Skeletal muscle tissue (tissue), 4 donors: ENCODE measurements around the gene ALDH16A1. TPM values are rescaled to one million over a fixed set of nuclear protein-coding genes. Genes with fewer than 3 reads are reported as not detected.
A peak's percentile ranks its signal among the peaks of the same experiment; 100 is the strongest.

Experiments used
- H3K27ac ChIP-seq: one replicate; pipeline ENCODE4 v1.7.0; 2013; ENCODE audit warnings: mild to moderate bottlenecking, low read depth, low read length, inconsistent platforms
- H3K27me3 ChIP-seq, 3 donors: one replicate each; pipeline ENCODE4 v1.7.0; 2013; ENCODE audit warnings: low read length in 3 of 3; ENCODE audit not compliant: control insufficient read depth in 3 of 3, insufficient read depth in 3 of 3
- H3K36me3 ChIP-seq, 3 donors: one replicate each; pipeline ENCODE4 v1.7.0; 2013; ENCODE audit warnings: low read length in 3 of 3; ENCODE audit not compliant: control insufficient read depth in 3 of 3, insufficient read depth in 3 of 3
- H3K4me1 ChIP-seq, 3 donors: one replicate each; pipeline ENCODE4 v1.7.0; 2013; ENCODE audit warnings: low read length in 3 of 3, mild to moderate bottlenecking in 3 of 3; ENCODE audit not compliant: control insufficient read depth in 3 of 3, insufficient read depth in 3 of 3
- H3K4me3 ChIP-seq, 3 donors: one replicate each; pipeline ENCODE4 v1.7.0; 2013; ENCODE audit warnings: low read length in 3 of 3
- H3K9ac ChIP-seq, 3 donors: one replicate each; pipeline ENCODE4 v1.7.0; 2013; ENCODE audit warnings: low read length in 3 of 3, mild to moderate bottlenecking in 3 of 3, moderate library complexity in 2 of 3, low read depth in 1 of 3
- H3K9me3 ChIP-seq, 3 donors: one replicate each; pipeline ENCODE4 v1.7.0; 2013; ENCODE audit warnings: low read length in 3 of 3; ENCODE audit not compliant: control insufficient read depth in 3 of 3
- total RNA-seq: library from RNA; depleted of rRNA; stranded (reverse); fragments of >200 nt; gene quantifications from one replicate; pipeline ENCODE4 v1.2.3, GENCODE V29; 2014
- donor health status: Osteomylitis.

ALDH16A1 gene
- total RNA-seq, 1 donor from 2014 or later = 20.9 TPM

DNA sequence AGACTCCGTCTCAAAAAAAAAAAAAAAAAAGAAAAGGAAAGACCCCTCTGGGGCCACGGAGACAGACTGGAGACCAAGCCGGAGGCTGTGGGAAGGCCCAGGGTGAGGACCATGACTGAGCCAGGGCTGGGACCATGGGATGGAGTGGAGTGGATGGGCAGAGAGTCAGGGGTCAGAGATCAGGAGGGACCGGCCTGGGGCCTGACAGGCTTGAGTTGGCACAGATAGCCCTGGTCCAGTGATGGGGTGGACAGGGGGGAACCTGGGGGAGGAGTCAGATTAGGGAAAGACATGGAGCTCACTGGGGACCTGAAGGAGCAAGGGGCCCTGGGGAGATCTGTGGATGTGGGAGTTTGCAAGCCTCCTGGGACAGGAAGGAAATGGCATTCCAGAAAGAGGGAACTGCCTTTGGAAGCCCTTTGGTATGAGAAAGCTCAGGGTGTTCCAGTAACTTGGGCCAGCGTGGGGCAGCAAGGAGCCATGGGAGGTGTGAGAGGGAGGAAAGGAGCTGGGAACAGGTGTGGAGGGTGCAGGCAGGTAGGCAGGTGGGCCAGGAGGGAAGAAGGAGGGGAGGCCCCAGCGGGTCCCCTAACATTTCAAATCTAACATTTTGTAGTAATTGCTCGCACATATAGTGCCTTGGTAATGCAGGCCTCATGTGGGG is 28.1 kb downstream of the ALDH16A1 start:
- Histone ChIP-seq H3K36me3 (no peaks in the 10 kb centered on the region), H3K4me3 (no peak overlapping the region), H3K9me3 (no peaks in the 10 kb centered on the region), H3K27ac (no peak overlapping the region), H3K4me1 (no peaks in the 10 kb centered on the region), H3K27me3 (no peaks in the 10 kb centered on the region), H3K9ac (peak overlapping the region in 1 of 3 donors; percentile 33)

DNA sequence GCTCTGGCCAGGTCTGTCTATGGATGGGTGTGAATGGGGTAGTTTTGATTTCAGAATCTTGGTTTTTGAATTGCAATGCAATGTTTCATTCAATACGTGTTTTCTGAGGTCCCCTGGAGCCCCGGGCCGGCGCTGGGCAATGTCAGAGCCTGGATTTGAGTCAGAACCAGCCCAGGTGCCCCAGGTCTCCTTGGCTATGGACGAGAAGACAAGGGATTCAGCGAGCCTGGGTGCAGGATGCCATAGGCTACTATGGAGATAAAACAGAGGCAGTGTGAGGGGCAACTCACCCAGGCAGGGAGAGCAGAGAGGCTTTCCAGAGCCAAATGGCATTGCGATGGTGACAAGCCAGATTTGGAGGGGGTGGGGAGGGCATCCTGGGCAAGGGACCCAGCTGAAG is 33.2 kb downstream of the ALDH16A1 start:
- Histone ChIP-seq H3K36me3 (peaks cover 20 to 24% (median 21%) of the 10 kb centered on the region in 3 donors), H3K27ac (no peak overlapping the region)

DNA sequence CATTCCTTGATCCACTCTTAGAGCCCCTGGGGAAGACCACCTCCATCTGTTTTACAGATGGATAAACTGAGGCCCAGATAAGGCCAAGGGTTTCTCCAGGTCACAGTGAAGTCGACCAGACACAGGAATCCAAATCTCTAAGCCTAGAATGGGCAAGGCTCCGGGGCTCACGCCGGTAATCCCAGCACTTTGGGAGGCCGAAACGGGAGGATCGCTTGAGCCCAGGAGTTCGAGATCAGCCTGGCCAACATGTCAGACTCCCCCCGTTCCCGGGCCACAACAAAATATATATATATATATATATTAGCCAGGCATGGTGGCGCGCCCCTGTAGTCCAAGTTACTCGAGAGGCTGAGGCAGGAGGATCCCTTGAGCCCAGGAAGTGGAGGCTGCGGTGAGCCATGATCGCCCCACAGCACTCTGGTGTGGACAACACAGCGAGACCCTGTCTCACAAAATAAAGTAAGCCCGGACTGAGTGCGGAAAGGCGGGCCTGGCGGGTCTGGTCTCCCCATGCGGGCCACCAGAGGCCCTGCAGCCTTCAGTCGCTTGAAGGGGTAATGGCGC is 33.8 kb downstream of the ALDH16A1 start:
- Histone ChIP-seq H3K4me1 (peaks cover 23 to 32% (median 24%) of the 10 kb centered on the region in 3 donors), H3K9me3 (no peaks in the 10 kb centered on the region), H3K27ac (peak overlapping the region; percentile 67), H3K27me3 (no peaks in the 10 kb centered on the region), H3K4me3 (peak overlapping the region; percentile 38 to 67 (median 53)), H3K9ac (peak overlapping the region; percentile 12 to 63 (median 62)), H3K36me3 (peaks cover 25 to 29% (median 27%) of the 10 kb centered on the region in 3 donors)

More for the DNA sequence above, 33.2 kb downstream of the ALDH16A1 start:
- Histone ChIP-seq H3K4me1 (peaks cover 23 to 32% (median 24%) of the 10 kb centered on the region in 3 donors), H3K9me3 (no peaks in the 10 kb centered on the region), H3K27me3 (no peaks in the 10 kb centered on the region), H3K9ac (no peak overlapping the region), H3K4me3 (peak overlapping the region in 2 of 3 donors; percentile 13 to 38)

DNA sequence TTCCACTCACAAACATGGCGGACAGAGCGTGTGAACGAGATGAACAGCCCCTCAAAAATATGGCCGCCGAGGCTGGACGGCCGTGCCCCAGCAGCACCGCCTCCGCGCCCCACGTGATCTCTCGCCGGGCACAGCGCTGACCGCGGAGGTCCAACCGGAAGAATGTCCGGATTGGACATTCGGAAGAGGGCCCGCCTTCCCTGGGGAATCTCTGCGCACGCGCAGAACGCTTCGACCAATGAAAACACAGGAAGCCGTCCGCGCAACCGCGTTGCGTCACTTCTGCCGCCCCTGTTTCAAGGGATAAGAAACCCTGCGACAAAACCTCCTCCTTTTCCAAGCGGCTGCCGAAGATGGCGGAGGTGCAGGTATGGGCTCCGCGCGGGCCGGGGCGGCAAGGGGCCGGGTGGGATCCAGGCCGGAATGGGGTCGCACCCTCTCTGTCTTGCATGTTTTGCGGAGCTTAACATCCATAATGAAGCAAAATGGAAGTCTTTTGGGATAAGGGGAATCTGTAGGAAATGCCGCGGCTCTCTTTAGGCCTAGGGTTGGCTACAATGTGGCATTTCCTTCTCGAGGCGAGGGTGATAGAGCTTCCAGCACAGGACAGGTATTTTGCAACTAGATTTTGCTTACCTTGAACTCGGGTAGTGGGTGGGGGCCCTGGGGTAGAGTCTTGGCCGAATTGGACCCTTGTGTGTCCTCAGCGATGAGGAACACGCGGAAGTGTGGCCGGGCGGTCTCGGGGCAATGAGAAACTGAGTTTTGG is 34.4 kb downstream of the ALDH16A1 start, which contains the start of gene RPL13A:
Gene RPL13A (plus strand): TSS at position 332 of the 769 bp plus-strand sequence. CDS start 22 bp downstream, at position 354.
- Histone ChIP-seq H3K36me3 (peaks cover 31 to 36% (median 32%) of the 10 kb centered on the region in 3 donors), H3K4me3 (peak within 1 kb of the TSS; percentile 85 to 100 (median 90)), H3K4me1 (peaks cover 23 to 32% (median 24%) of the 10 kb centered on the region in 3 donors), H3K9ac (peak within 1 kb of the TSS; percentile 91 to 98 (median 96)), H3K9me3 (no peaks in the 10 kb centered on the region), H3K27me3 (no peaks in the 10 kb centered on the region), H3K27ac (peak within 1 kb of the TSS; percentile 88)

DNA sequence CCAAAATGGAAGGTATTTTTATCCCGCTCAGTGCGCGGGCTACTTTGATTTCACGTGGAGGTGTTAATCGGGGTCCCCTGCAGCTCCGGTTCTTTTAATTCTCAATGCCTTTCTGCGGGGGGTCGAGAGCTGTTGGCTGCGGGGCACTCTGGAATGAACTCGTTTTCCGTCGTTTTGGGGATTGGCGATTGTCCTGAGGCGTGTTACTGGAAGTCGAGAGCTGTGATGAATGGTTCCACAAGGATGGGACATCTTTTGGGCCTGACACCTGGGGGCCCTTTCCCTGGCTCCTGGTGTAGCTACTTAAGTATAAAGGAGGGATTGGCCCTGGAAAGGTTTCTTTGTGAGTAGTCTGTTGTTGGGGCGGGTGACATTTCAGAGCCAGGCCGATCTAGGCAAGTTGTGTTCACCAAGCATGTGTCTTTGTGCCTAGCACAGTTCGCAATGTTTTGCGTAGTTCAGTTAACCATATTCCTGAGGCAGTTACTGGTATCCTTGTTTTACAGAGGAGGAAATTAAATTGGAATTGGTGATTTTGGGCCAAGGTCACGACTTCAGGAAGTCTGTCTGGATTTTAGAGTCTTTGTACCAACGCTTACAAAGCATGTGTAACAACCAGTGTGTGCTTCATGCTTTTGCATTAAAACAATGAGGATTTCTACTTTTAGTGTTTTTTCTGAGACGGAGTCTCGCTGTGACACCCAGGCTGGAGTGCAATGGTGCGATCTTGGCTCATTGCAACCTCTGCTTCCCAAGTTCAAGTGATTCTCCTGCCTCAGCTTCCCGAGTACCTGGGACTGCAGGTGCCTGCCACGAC is 35.2 kb downstream of the ALDH16A1 start:
- Histone ChIP-seq H3K4me3 (peak overlapping the region; percentile 85 to 100 (median 90)), H3K36me3 (peaks cover 35 to 40% (median 37%) of the 10 kb centered on the region in 3 donors), H3K9ac (peak overlapping the region; percentile 91 to 98 (median 96)), H3K27ac (peak overlapping the region; percentile 88), H3K9me3 (no peaks in the 10 kb centered on the region), H3K27me3 (no peaks in the 10 kb centered on the region), H3K4me1 (peaks cover 23 to 32% (median 24%) of the 10 kb centered on the region in 3 donors)

GRCh38 chr19:49488863-49489537 is 36.0 kb downstream of the ALDH16A1 start:
- Histone ChIP-seq H3K36me3 (peaks cover 35 to 40% (median 37%) of the 10 kb centered on the region in 3 donors), H3K4me3 (peak overlapping the region; percentile 85 to 100 (median 90)), H3K9ac (peak overlapping the region; percentile 73 to 96 (median 91)), H3K9me3 (no peaks in the 10 kb centered on the region), H3K4me1 (peaks cover 23 to 32% (median 24%) of the 10 kb centered on the region in 3 donors), H3K27ac (peak overlapping the region; percentile 88), H3K27me3 (no peaks in the 10 kb centered on the region)

GRCh38 chr19:49489601-49490167 is 36.7 kb downstream of the ALDH16A1 start:
- Histone ChIP-seq H3K27ac (peak overlapping the region; percentile 88), H3K9ac (peak overlapping the region; percentile 73 to 96 (median 91)), H3K27me3 (no peaks in the 10 kb centered on the region), H3K4me1 (peaks cover 23 to 32% (median 24%) of the 10 kb centered on the region in 3 donors), H3K4me3 (peak overlapping the region; percentile 85 to 100 (median 90)), H3K9me3 (no peaks in the 10 kb centered on the region), H3K36me3 (peaks cover 35 to 40% (median 37%) of the 10 kb centered on the region in 3 donors)

GRCh38 chr19:49490287-49491029 is 37.4 kb downstream of the ALDH16A1 start:
- Histone ChIP-seq H3K27me3 (no peaks in the 10 kb centered on the region), H3K27ac (no peak overlapping the region), H3K9ac (peak overlapping the region in 2 of 3 donors; percentile 20 to 91), H3K36me3 (peaks cover 35 to 40% (median 37%) of the 10 kb centered on the region in 3 donors), H3K4me3 (peak overlapping the region in 1 of 3 donors; percentile 100), H3K4me1 (peaks cover 23 to 32% (median 24%) of the 10 kb centered on the region in 3 donors), H3K9me3 (no peaks in the 10 kb centered on the region)
